Cardiac fibroblast (primary cell): Measurements from ENCODE around the gene DCBLD2.

Experiments used
- DNase-seq, 2 donors: peaks; one replicate each; pipeline versions ENCODE4 v3.0.0 to v3.0.0-alpha.2; 2010; ENCODE audit warnings: low read depth in 2 of 2
- H3K4me3 ChIP-seq, 2 donors: replicated peaks in 1 of 2; 1 replicate in 1 of 2; 2 replicates in 1 of 2; pipeline ENCODE4 v1.5.1; 2011; ENCODE audit warnings: low read depth in 2 of 2, low read length in 2 of 2, mild to moderate bottlenecking in 2 of 2, moderate library complexity in 1 of 2
- TF ChIP-seq, protein P1 (sequence below): IDR thresholded peaks from one replicate; pipeline ENCODE4 v1.5.1; 2011; ENCODE audit warnings: low read depth, mild to moderate bottlenecking, low read length, inconsistent platforms

DCBLD2 gene

GRCh38 chr3:98817547-98818041, 83.9 kb downstream of the DCBLD2 start:
- TF ChIP-seq, protein P1, sequence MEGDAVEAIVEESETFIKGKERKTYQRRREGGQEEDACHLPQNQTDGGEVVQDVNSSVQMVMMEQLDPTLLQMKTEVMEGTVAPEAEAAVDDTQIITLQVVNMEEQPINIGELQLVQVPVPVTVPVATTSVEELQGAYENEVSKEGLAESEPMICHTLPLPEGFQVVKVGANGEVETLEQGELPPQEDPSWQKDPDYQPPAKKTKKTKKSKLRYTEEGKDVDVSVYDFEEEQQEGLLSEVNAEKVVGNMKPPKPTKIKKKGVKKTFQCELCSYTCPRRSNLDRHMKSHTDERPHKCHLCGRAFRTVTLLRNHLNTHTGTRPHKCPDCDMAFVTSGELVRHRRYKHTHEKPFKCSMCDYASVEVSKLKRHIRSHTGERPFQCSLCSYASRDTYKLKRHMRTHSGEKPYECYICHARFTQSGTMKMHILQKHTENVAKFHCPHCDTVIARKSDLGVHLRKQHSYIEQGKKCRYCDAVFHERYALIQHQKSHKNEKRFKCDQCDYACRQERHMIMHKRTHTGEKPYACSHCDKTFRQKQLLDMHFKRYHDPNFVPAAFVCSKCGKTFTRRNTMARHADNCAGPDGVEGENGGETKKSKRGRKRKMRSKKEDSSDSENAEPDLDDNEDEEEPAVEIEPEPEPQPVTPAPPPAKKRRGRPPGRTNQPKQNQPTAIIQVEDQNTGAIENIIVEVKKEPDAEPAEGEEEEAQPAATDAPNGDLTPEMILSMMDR: peak; percentile 50
- DNase-seq: peak; percentile 76

GRCh38 chr3:98814817-98815420, 86.6 kb downstream of the DCBLD2 start:
- TF ChIP-seq, protein P1: no peak
- DNase-seq: peak; percentile 72 to 76
- no peak overlapping the region for H3K4me3 ChIP-seq

More at GRCh38 chr3:98817547-98818041, 83.9 kb downstream of the DCBLD2 start:
- H3K4me3 ChIP-seq: no peak overlapping the region

- no peak overlapping the region for H3K4me3 ChIP-seq
- peak; percentile 68 to 69 for DNase-seq
- TF ChIP-seq, protein P1: peak; percentile 52
Observed at GRCh38 chr3:98812851-98813374, 88.6 kb downstream of the DCBLD2 start.

DNA sequence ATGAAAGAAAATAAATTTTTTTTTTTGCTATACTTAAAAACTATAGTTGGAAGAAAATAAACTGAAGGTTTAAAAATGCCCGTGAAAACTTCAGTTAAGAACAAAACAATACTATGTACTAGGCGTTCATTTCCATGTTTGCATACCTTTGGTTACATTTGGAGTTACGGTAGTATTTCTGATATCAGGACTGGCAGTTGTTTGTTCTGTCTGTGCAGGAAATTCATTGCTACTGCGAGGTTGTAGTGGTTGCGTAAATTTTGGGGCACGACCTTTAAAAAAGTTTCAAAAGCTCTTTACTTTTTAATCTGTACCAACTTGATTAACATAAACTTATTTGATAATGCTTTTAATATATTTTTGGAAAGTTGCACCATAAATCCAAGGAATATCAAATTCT, 90.4 kb downstream of the DCBLD2 start:
- no peak for DNase-seq
- no peak overlapping the region for H3K4me3 ChIP-seq
- TF ChIP-seq, protein P1: no peak

GRCh38 chr3:98809557-98809956, 91.9 kb downstream of the DCBLD2 start:
- H3K4me3 ChIP-seq: no peak overlapping the region
- DNase-seq: peak in 1 of 2 donors; percentile 26
- TF ChIP-seq, protein P1: no peak

DNA sequence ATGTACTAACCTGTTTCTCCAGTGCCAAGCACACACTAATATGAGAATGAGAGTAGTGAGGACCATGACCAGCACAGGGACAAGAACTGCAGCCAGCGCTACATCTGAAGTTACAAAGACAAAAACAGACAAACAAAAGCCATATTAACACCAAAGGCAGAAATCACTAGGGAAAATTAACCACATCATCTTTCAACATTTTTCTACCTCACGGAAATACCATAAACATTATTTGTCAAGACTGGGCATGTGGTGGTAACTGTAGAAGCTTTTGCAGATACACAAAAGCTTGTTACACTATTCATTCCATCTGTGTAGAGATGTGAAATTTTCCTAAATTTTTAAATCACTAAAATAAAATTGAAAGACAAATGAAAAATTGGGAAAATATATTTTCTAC, 93.4 kb downstream of the DCBLD2 start:
- DNase-seq: peak in 1 of 2 donors; percentile 54
- TF ChIP-seq, protein P1: no peak
- no peak overlapping the region for H3K4me3 ChIP-seq
